ENCODE results near the gene C21orf58. TPM values are rescaled to one million over a fixed set of nuclear protein-coding genes. Genes with fewer than 3 reads are reported as not detected.

Gene C21orf58
- total RNA-seq, 1 donor from 2014 or later, result 20.7 TPM

DNA sequence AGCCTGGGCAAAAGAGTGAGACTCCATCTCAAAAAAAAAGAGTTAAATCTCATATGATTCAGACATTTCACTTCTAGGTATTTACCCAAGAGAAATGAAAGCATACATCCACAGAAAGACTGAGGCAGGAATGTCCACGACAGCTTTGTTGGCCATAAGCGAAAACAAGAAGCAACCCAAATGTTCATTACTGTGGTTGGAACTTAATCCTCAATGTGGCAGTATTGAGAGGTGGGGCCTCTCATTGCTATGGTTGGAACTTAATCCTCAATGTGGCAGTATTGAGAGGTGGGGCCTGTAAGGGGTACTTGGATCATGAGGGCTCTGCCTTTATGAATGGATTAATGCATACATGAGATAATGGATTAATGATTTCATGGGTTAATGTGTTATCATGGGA is 15.2 kb downstream of the C21orf58 start:
- H3K9me3 Mint-ChIP-seq, result no peaks in the 10 kb centered on the region

DNA sequence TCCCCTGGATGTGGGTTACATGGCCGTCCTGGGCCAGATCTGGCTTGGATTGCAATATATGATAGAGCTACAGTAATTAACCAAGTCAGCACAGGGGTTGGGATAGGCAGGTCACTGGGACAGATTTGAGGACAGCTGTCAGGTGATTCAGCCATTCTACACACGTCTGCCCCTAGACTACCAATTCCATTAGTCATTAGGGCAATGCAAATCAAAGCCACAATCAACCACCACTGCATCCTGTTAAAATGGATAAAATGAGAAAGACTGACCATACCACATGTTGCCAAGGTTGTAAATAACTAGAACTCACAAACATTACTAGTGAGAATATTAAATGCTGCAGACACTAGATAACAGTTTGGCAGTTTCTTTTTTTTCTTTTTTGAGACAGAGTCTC is 16.0 kb downstream of the C21orf58 start:
- no peaks in the 10 kb centered on the region for H3K27me3 Mint-ChIP-seq (ENCODE audit: low read depth)
- no peak overlapping the region for H3K27ac Mint-ChIP-seq
- H3K4me3 Mint-ChIP-seq, result no peak overlapping the region
- TF ChIP-seq, protein P1, sequence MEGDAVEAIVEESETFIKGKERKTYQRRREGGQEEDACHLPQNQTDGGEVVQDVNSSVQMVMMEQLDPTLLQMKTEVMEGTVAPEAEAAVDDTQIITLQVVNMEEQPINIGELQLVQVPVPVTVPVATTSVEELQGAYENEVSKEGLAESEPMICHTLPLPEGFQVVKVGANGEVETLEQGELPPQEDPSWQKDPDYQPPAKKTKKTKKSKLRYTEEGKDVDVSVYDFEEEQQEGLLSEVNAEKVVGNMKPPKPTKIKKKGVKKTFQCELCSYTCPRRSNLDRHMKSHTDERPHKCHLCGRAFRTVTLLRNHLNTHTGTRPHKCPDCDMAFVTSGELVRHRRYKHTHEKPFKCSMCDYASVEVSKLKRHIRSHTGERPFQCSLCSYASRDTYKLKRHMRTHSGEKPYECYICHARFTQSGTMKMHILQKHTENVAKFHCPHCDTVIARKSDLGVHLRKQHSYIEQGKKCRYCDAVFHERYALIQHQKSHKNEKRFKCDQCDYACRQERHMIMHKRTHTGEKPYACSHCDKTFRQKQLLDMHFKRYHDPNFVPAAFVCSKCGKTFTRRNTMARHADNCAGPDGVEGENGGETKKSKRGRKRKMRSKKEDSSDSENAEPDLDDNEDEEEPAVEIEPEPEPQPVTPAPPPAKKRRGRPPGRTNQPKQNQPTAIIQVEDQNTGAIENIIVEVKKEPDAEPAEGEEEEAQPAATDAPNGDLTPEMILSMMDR (IDR thresholded peaks at IDR 0.05; ENCODE audit: unreplicated experiment), result no peak
- no peaks in the 10 kb centered on the region for H3K4me1 Mint-ChIP-seq
- H3K36me3 Mint-ChIP-seq, result peaks cover 24% of the 10 kb centered on the region
- no peaks in the 10 kb centered on the region for H3K9me3 Mint-ChIP-seq
- no peak for DNase-seq (ENCODE audit: low spot score in 2 of 2, unreplicated experiment in 2 of 2)

More for the DNA sequence above, 15.2 kb downstream of the C21orf58 start:
- no peak for DNase-seq (ENCODE audit: low spot score in 2 of 2, unreplicated experiment in 2 of 2)
- peaks cover 23% of the 10 kb centered on the region for H3K36me3 Mint-ChIP-seq
- H3K27me3 Mint-ChIP-seq (ENCODE audit: low read depth), result no peaks in the 10 kb centered on the region
- H3K27ac Mint-ChIP-seq, result no peak overlapping the region
- TF ChIP-seq, protein P1 (IDR thresholded peaks at IDR 0.05; ENCODE audit: unreplicated experiment), result no peak
- no peak overlapping the region for H3K4me3 Mint-ChIP-seq
- no peaks in the 10 kb centered on the region for H3K4me1 Mint-ChIP-seq

DNA sequence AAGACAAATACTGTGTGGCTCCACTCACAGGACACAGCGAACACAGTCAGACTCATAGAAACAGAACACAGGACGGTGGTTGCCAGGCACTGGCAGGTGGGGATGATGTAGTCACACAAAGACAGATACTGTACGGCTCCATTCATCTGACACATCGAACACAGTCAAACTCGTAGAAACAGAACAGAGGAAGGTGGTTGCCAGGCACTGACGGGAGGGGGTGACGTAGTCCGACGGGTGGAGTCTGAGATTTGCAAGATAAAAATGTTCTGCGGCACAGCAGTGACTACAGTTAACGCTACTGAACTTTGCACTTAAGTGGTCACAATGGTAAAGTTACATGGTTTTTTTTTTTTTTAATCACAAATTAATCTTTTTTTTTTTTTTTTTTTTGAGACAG is 18.7 kb downstream of the C21orf58 start:
- DNase-seq (ENCODE audit: low spot score in 2 of 2, unreplicated experiment in 2 of 2), result no peak
- H3K4me1 Mint-ChIP-seq, result no peaks in the 10 kb centered on the region
- no peak overlapping the region for H3K27ac Mint-ChIP-seq
- no peak overlapping the region for H3K4me3 Mint-ChIP-seq
- peaks cover 29% of the 10 kb centered on the region for H3K36me3 Mint-ChIP-seq
- TF ChIP-seq, protein P1 (IDR thresholded peaks at IDR 0.05; ENCODE audit: unreplicated experiment), result no peak
- no peaks in the 10 kb centered on the region for H3K9me3 Mint-ChIP-seq
- H3K27me3 Mint-ChIP-seq (ENCODE audit: low read depth), result no peaks in the 10 kb centered on the region

DNA sequence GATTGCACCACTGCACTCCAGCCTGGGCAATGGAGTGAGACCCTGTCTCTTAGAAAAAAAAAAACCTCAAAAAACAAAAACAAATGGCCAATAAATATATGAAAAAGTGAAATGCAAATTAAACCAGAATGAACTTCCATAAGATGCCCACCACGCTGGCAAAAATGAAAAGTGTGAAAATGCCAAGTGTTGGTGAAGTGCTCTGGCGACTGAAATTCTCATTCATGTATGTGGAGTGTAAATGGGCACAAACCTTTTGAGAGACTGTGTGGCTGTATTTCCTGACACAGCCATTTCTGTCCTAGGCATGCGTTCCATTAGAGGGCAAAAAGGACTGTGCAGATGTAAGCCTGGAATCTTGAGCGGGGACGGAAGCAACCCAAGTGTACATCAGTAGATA is 19.2 kb downstream of the C21orf58 start:
- TF ChIP-seq, protein P1 (IDR thresholded peaks at IDR 0.05; ENCODE audit: unreplicated experiment), result no peak

DNA sequence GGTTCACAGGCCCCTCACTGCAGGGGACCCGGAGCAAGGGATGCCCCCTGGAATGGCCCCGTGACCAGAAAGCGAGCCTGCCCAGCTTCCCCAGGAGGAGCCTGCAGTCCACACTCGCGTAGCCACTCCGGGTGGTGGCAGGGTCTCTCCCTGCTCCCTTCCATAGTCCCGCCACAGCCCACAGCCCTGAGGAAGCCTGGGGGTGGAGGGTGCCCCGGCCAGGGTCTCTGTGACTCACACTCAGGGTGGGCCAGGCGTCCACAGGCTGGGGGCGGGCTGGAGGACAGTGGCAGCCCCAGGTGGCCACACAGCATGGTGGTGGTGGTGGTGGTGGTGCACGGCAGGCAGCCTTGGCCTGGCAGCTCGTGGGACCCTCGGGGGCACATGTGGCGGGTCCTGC is 21.9 kb downstream of the C21orf58 start:
- Mint-ChIP-seq H3K27ac (no peak overlapping the region), H3K4me3 (no peak overlapping the region), H3K4me1 (peaks cover 2% of the 10 kb centered on the region), H3K9me3 (no peaks in the 10 kb centered on the region), H3K27me3 (ENCODE audit: low read depth) (no peaks in the 10 kb centered on the region), H3K36me3 (peaks cover 30% of the 10 kb centered on the region)
- TF ChIP-seq, protein P1 (IDR thresholded peaks at IDR 0.05; ENCODE audit: unreplicated experiment), result no peak
- no peak for DNase-seq (ENCODE audit: low spot score in 2 of 2, unreplicated experiment in 2 of 2)

More for the DNA sequence above, 19.2 kb downstream of the C21orf58 start:
- Mint-ChIP-seq H3K4me1 (no peaks in the 10 kb centered on the region), H3K36me3 (peaks cover 30% of the 10 kb centered on the region), H3K27me3 (ENCODE audit: low read depth) (no peaks in the 10 kb centered on the region), H3K9me3 (no peaks in the 10 kb centered on the region), H3K27ac (no peak overlapping the region), H3K4me3 (no peak overlapping the region)
- DNase-seq (ENCODE audit: low spot score in 2 of 2, unreplicated experiment in 2 of 2), result no peak

DNA sequence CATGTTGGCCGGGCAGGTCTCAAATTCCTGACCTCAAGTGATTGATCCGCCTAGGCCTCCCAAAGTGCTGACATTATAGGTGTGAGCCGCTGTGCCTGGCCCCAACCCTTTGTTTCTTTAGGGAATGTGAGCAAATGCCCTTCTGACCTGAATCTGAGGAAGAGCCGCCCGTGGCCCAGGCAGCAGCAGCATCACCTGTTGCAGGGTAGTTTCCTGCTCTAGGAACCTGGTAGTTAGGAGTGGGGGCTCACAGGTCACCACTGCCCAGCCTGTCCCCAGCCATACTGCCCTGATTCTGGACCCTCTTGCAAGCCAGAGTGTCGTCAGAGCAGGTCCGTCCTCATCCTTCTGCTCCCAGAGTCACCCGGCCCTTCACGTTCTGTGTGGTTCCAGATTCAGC is 24.5 kb downstream of the C21orf58 start:
- Mint-ChIP-seq H3K4me3 (no peak overlapping the region), H3K27me3 (ENCODE audit: low read depth) (no peaks in the 10 kb centered on the region), H3K4me1 (peaks cover 5% of the 10 kb centered on the region), H3K27ac (no peak overlapping the region), H3K36me3 (peaks cover 22% of the 10 kb centered on the region), H3K9me3 (no peaks in the 10 kb centered on the region)
- TF ChIP-seq, protein P1 (IDR thresholded peaks at IDR 0.05; ENCODE audit: unreplicated experiment), result no peak
- DNase-seq (ENCODE audit: low spot score in 2 of 2, unreplicated experiment in 2 of 2), result no peak

Data from mesothelial cell of epicardium (in vitro differentiated cells).